Psoas muscle (tissue), 8 donors: ENCODE measurements around the gene TLE4. TPM values are rescaled to one million over a fixed set of nuclear protein-coding genes. Genes with fewer than 3 reads are reported as not detected.

Source experiments
- ATAC-seq, 4 donors: fragments of 200-7000 bp; cut with Tn5 transposase; one replicate each; pipeline ENCODE4 v1.9.1; 2020; ENCODE audit warnings: moderate library complexity in 3 of 4, mild to moderate bottlenecking in 2 of 4
- DNase-seq, 2 donors: peaks; one replicate each; pipeline ENCODE4 v3.0.0-alpha.2; 2020
- H3K27ac ChIP-seq: fragments of 200-600 bp; one replicate; pipeline ENCODE4 v1.8.0; 2022
- H3K27me3 ChIP-seq, 3 donors: fragments of 200-600 bp in 1 of 3; one replicate each; pipeline versions ENCODE4 v1.6.1 to v1.8.0; 2013 to 2022; ENCODE audit warnings: low read length in 2 of 3, mild to moderate bottlenecking in 2 of 3, moderate library complexity in 1 of 3; ENCODE audit not compliant: insufficient read depth in 3 of 3
- H3K36me3 ChIP-seq, 2 donors: fragments of 200-600 bp in 1 of 2; one replicate each; pipeline versions ENCODE4 v1.6.1 to v1.8.0; 2013 to 2022; ENCODE audit warnings: low read depth in 1 of 2, mild to moderate bottlenecking in 1 of 2, moderate library complexity in 1 of 2; ENCODE audit not compliant: insufficient read depth in 1 of 2
- H3K4me1 ChIP-seq: fragments of 200-600 bp; one replicate; pipeline ENCODE4 v1.8.0; 2022
- H3K4me3 ChIP-seq: fragments of 200-600 bp; one replicate; pipeline ENCODE4 v1.8.0; 2022; ENCODE audit warnings: mild to moderate bottlenecking
- H3K9me3 ChIP-seq: fragments of 200-600 bp; one replicate; pipeline ENCODE4 v1.8.0; 2022
- CTCF ChIP-seq: fragments of 200-600 bp; IDR thresholded peaks from one replicate; pipeline ENCODE4 v1.8.0; 2022; ENCODE audit warnings: antibody characterized with exemption
- WGBS, 3 donors: extraction: QIAGEN DNeasy Blood & Tissue Kit; methylation state at CpG; one replicate each; pipeline versions ENCODE4 v1.1.6 to v1.1.7; 2013; 5-methylcytosine and 5-hydroxymethylcytosine counted together
- intact Hi-C, 2 donors: fragments of 100-400 bp; cut with DNase I; formaldehyde crosslinking; loops; one replicate each; pipeline versions ENCODE4 v1.11.0 to v1.14.2; 2022
- polyA plus RNA-seq, 3 donors: library from polyadenylated mRNA; stranded (reverse); fragments of 200-250 nt; gene quantifications; one replicate each; pipeline ENCODE4 v1.2.3, GENCODE V29; 2013
- total RNA-seq, 4 donors: library from RNA; stranded (reverse); fragmentation: NEBNext Ultra II Directional in 2 of 4; extraction: Animal tissue kit (Norgen Biotek cat#: 25700) in 2 of 4; gene quantifications; one replicate each; pipeline versions ENCODE4 v1.2.1 to v1.2.4, GENCODE V29; 2021 to 2023
- donor health status: healthy with polysubstance abuse.
- donor health status: DM: no; HTN: no; CAD: no; lungs with moderate emphysema.
- donor health status: Bipolar disorder and iron deficiency.
- donor health status: healthy.
- donor health status: DM: yes; HTN: yes; CAD: no.
- donor health status: DM: no; HTN: no; CAD: no.
- donor health status: DM: no; HTN: no; CAD: no.
- donor health status: DM: yes; HTN: yes; CAD: no.

The TLE4 gene
- total and polyA plus RNA-seq, 7 donors, result 5.1 to 51.9 (median 18.5) TPM

- Histone ChIP-seq H3K27me3 (no peaks in the 10 kb centered on the region), H3K9me3 (no peaks in the 10 kb centered on the region), H3K4me1 (peaks cover 31% of the 10 kb centered on the region), H3K4me3 (no peak overlapping the region), H3K27ac (peak overlapping the region; percentile 24), H3K36me3 (no peaks in the 10 kb centered on the region)
- 20 to 21% (median 20%) methylated on average over 4 of the region's 4 CpGs for WGBS, 3 donors
- DNase-seq, result no peak
- TF ChIP-seq CTCF, result no peak
- ATAC-seq, result peak; percentile 68 to 78 (median 72)
- intact Hi-C loops, result no loop called here
Measured at GRCh38 chr9:79682076-79682736, 110.4 kb downstream of the TLE4 start.

- WGBS, 3 donors, result 98 to 100% (median 99%) methylated on average over 4 of the region's 4 CpGs
- Histone ChIP-seq H3K27ac (no peak overlapping the region), H3K9me3 (no peaks in the 10 kb centered on the region), H3K4me1 (peaks cover 31% of the 10 kb centered on the region), H3K36me3 (no peaks in the 10 kb centered on the region), H3K4me3 (no peak overlapping the region), H3K27me3 (no peaks in the 10 kb centered on the region)
- ATAC-seq (no peak), DNase-seq (no peak)
- intact Hi-C loops, result no loop called here
- TF ChIP-seq CTCF, result no peak
Measured at GRCh38 chr9:79684059-79684458, 112.3 kb downstream of the TLE4 start.

GRCh38 chr9:79684711-79685575, 113.2 kb downstream of the TLE4 start:
- Histone ChIP-seq H3K27ac (no peak overlapping the region), H3K4me3 (no peak overlapping the region), H3K36me3 (no peaks in the 10 kb centered on the region), H3K4me1 (peaks cover 31% of the 10 kb centered on the region), H3K9me3 (no peaks in the 10 kb centered on the region), H3K27me3 (no peaks in the 10 kb centered on the region)
- 59 to 89% (median 63%) methylated on average over 8 of the region's 8 CpGs for WGBS, 3 donors
- TF ChIP-seq CTCF, result no peak
- ATAC-seq (peak; percentile 21 to 72 (median 40)), DNase-seq (no peak)
- intact Hi-C loops, result loop anchor here in 1 of 2 donors (5.0 kb wide), 1 partner anchor 113 kb away; the partner anchor contains the start of gene TLE4

GRCh38 chr9:79685577-79685976, 113.8 kb downstream of the TLE4 start:
- DNase-seq, result no peak
- H3K4me3 ChIP-seq, result no peak overlapping the region
- WGBS, 3 donors, result 29 to 57% (median 37%) methylated on average over 1 of the region's 1 CpG
- no peaks in the 10 kb centered on the region for H3K9me3 ChIP-seq
- peaks cover 31% of the 10 kb centered on the region for H3K4me1 ChIP-seq
- H3K27me3 ChIP-seq, result no peaks in the 10 kb centered on the region
- no peak for TF ChIP-seq CTCF
- intact Hi-C loops, result loop anchor here in 1 of 2 donors (5.0 kb wide), 1 partner anchor 113 kb away; the partner anchor contains the start of gene TLE4
- H3K36me3 ChIP-seq, result no peaks in the 10 kb centered on the region
- no peak for ATAC-seq
- peak overlapping the region; percentile 56 for H3K27ac ChIP-seq
